ENCODE measurements around the gene MADCAM1.

- no peak for TF ChIP-seq GATA2 (IDR thresholded peaks at IDR 0.05; ENCODE audit: low read depth, low read length)
- TF ChIP-seq GATA3 (IDR thresholded peaks at IDR 0.05; ENCODE audit: low read depth, low read length) = no peak
These were observed 49.2 kb upstream of the MADCAM1 start for GRCh38 chr19:447064-447426.
